GM21528 (cell line): Measurements from ENCODE around the gene CNTN2.

ENCODE experiments used
- ATAC-seq: cut with Tn5 transposase; IDR thresholded peaks from one replicate; pipeline ENCODE4 v1.9.1; 2021; ENCODE audit warnings: mild to moderate bottlenecking, moderate library complexity; ENCODE audit not compliant: unreplicated experiment, low FRiP score

Gene CNTN2

DNA sequence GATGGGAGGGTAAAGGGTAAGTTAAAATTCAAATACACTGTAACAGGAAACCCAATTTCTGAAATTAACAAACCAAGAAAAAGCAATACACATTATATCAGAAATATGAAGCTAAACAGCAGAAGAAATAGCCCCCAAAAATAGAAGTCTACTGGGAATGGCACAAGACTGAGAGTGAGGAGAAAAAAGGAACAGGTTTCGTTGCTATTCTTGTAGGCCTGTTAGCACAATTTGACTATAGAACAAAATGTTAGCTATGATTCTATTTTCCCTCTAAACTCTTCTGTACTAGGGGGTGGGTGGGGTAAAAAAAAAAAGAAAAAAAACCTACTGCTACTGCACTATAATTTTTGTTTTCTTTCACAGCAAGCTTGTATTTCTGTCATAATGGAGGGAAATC, 66.3 kb downstream of the CNTN2 start:
- no peak for ATAC-seq

- ATAC-seq = no peak
These were observed 66.7 kb downstream of the CNTN2 start for GRCh38 chr1:205109711-205110110.

GRCh38 chr1:205111354-205111753, 68.3 kb downstream of the CNTN2 start:
- ATAC-seq = no peak

GRCh38 chr1:205118752-205119151, 75.7 kb downstream of the CNTN2 start:
- no peak for ATAC-seq

DNA sequence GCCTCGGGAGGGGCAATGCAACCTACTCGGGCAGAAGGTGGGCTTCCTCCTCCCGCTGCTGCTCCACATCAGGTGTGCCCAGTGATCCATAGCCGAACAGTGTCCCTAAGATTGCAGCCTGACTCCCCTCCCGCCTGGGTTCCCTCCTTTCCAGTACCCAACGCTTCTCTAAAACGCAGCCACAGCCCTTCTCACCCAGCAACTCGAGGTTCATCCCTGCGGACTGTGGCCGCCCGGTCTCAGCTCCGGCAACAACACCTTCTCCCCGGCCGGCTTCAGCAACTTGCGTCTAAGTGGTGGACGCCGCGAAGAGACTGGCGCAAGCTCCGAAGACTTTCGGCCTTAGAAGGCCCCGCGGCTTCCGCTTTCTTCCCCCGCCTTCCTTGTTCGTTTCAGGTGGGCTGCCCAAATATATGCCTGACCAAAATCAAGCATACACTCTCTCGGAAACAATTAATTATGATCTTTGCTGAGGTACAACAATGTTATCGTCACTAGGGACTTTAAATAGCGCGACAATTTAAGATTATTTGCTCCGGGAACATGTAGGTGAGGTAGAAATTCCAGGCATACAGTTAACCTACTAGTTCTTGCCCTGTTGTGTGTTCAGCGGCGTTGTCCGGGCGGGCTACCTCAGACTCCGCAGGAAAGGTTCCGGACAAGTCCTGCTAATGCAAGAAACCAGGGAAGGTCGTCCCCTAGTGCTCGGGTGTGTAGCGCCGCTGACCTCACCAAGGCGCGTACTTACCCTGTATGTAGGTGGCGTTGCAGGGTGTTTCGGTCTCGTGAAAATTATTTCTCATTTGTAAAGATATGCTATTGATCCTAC, 78.9 kb downstream of the CNTN2 start, which contains the start of gene RBBP5:
Gene RBBP5 (minus strand): TSS at position 319 of the 829 bp plus-strand sequence. CDS start 105 bp downstream, at position 214.
- peak; percentile 95 for ATAC-seq

- no peak for ATAC-seq
These were observed 79.5 kb downstream of the CNTN2 start for GRCh38 chr1:205122489-205122882.

DNA sequence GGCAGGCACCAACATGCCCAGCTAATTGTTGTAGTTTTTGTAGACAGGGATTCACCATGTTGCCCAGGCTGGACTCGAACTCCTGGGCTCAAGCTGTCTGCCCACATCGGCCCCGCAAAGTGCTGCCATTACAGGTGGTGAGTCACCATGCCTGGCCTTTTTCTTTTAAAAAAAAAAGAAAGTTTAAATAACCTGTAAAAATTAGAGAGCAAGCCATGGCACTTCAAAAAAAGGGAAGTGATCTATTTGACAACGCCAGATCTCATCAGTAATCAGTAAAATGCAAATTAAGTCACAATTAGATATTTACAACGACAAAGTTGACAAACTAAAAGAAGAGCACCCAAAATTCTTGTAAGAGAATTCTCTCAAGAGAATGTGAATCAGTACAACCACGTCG, 81.7 kb downstream of the CNTN2 start:
- no peak for ATAC-seq

DNA sequence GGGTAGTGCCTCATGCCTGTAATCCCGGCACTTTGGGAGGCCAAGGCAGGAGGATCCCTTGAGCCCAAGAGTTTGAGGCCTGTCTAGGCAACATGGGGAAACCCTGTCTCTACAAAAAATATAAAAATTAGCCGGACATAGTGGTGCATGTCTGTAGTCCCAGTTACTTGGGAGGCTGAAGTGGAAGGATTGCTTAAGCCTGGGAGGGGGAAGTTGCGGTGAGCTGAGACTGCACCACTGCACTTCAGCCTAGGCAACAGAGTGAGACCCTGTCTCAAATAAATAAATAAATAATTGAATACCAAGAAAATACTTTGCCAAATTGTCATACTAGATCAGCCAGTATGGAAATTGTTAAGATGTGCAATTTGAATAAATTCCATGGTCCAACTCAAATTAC, 84.6 kb downstream of the CNTN2 start:
- ATAC-seq = no peak
